ENCODE measurements around the gene KCNK7.

DNA sequence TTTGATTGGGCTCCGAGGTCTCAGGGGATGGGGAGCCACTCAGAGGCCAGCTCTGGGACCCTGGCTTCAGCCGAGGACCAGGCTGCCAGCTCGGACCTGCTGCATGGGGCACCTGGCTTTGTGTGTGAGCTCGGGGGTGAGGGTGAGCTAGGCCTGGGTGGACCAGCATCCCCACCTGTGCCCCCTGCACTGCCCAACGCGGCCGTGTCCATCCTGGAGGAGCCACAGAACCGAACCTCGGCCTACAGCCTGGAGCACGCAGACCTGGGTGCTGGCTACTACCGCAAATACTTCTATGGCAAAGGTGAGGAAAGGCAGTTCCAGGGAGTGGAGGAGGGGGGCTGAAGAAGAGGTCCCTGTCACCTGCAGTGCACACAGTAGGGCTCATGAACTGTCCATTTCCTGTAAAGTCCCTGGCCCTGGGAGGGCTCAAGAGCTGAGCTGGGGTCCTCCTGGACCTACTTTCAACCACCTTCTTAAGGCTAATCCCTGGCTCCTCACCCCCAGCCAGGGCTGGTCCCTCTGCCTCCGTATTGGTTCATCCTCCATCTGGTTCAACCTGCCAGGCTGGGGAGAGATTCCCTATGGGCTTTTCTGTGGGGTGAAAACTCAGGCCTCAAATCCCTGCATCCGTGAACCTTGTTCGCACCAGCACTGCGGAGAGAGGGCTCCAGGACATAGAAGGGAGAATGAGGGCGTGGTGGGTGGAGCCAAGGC, 45.9 kb upstream of the KCNK7 start:
- TF ChIP-seq, protein P1, sequence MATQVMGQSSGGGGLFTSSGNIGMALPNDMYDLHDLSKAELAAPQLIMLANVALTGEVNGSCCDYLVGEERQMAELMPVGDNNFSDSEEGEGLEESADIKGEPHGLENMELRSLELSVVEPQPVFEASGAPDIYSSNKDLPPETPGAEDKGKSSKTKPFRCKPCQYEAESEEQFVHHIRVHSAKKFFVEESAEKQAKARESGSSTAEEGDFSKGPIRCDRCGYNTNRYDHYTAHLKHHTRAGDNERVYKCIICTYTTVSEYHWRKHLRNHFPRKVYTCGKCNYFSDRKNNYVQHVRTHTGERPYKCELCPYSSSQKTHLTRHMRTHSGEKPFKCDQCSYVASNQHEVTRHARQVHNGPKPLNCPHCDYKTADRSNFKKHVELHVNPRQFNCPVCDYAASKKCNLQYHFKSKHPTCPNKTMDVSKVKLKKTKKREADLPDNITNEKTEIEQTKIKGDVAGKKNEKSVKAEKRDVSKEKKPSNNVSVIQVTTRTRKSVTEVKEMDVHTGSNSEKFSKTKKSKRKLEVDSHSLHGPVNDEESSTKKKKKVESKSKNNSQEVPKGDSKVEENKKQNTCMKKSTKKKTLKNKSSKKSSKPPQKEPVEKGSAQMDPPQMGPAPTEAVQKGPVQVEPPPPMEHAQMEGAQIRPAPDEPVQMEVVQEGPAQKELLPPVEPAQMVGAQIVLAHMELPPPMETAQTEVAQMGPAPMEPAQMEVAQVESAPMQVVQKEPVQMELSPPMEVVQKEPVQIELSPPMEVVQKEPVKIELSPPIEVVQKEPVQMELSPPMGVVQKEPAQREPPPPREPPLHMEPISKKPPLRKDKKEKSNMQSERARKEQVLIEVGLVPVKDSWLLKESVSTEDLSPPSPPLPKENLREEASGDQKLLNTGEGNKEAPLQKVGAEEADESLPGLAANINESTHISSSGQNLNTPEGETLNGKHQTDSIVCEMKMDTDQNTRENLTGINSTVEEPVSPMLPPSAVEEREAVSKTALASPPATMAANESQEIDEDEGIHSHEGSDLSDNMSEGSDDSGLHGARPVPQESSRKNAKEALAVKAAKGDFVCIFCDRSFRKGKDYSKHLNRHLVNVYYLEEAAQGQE (IDR thresholded peaks at IDR 0.05; ENCODE audit: insufficient read depth in 1 of 2, low read depth in 2 of 2, low read length in 2 of 2) = no peak
- TF ChIP-seq TAF1 (IDR thresholded peaks at IDR 0.05; ENCODE audit: borderline replicate concordance, insufficient read depth, low read length) (no peak), POLR2AphosphoS5 (IDR thresholded peaks at IDR 0.05; ENCODE audit: low read depth, low read length) (no peak), FOXP2 (optimal IDR thresholded peaks at IDR 0.05; ENCODE audit: borderline replicate concordance, extremely low read depth, extremely low read length, insufficient read depth) (no peak), SIN3A (IDR thresholded peaks at IDR 0.05; ENCODE audit: borderline replicate concordance, insufficient read depth, low read length) (no peak)

All from PFSK-1 (cell line).